ENCODE results near the gene MEGF11. TPM values are rescaled to one million over a fixed set of nuclear protein-coding genes. Genes with fewer than 3 reads are reported as not detected.

Gene MEGF11
- total RNA-seq, 1 experiment from 2014 or later: 0.09 TPM

DNA sequence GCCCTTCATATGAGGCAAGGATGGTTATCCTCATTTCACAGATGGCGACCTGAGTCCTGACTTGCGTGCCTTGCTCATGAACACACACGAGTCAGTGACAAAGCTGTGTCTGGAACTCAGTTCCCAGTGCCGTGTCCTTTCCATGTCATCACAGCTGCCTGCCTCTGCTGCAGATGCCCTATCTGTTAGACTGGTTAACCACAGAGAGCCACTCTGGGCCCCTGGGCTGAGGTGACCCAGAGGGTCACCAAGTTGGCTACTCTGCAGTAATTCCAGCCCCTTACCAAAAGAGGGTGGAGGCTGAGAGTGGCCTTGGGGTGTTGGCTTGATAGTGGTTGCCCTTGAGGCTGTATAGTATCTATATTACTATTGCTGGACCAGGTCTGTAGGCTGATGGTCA, 343.2 kb downstream of the MEGF11 start:
- Mint-ChIP-seq H3K36me3 (ENCODE audit: insufficient read depth, unreplicated experiment) (peaks cover 29% of the 10 kb centered on the region), H3K27ac (ENCODE audit: unreplicated experiment) (no peak overlapping the region), H3K9me3 (ENCODE audit: low read depth, unreplicated experiment) (no peaks in the 10 kb centered on the region), H3K4me3 (ENCODE audit: low read depth, unreplicated experiment) (no peak overlapping the region), H3K4me1 (ENCODE audit: low read depth, unreplicated experiment) (peaks cover 21% of the 10 kb centered on the region), H3K27me3 (ENCODE audit: unreplicated experiment) (no peaks in the 10 kb centered on the region)
- CTCF ChIA-PET: no interaction called here
- DNase-seq: no peak
- no TSS peak for BruUV-seq (replicated peaks)
- intact Hi-C loops (cut with micrococcal nuclease; ENCODE audit: unreplicated experiment): no loop called here
- TF ChIP-seq CTCF (IDR thresholded peaks at IDR 0.05; ENCODE audit: unreplicated experiment): no peak

DNA sequence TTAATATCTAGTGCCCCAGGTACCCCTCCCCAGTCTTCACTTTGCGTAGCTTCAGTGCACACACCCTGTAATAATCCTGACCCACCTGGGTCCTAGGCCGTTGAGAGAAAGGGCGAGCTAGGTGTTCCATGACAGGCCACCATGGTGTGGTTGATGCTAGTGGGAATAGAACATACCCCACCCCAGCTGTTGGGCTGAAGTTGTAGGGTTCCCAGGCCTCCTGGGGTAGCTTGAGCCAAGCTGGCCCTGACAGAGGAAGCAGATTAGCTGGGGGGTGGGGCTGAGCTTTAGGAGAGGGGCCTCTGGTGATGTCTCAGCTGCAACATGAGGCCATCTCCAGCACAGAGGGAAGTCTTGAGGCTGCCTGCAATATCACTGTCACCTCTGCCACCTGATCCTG, 343.7 kb downstream of the MEGF11 start:
- Mint-ChIP-seq H3K36me3 (ENCODE audit: insufficient read depth, unreplicated experiment) (peaks cover 30% of the 10 kb centered on the region), H3K9me3 (ENCODE audit: low read depth, unreplicated experiment) (no peaks in the 10 kb centered on the region), H3K27ac (ENCODE audit: unreplicated experiment) (no peak overlapping the region), H3K4me3 (ENCODE audit: low read depth, unreplicated experiment) (no peak overlapping the region), H3K4me1 (ENCODE audit: low read depth, unreplicated experiment) (peaks cover 21% of the 10 kb centered on the region), H3K27me3 (ENCODE audit: unreplicated experiment) (no peaks in the 10 kb centered on the region)
- no peak for TF ChIP-seq CTCF (IDR thresholded peaks at IDR 0.05; ENCODE audit: unreplicated experiment)
- CTCF ChIA-PET: no interaction called here
- intact Hi-C loops (cut with micrococcal nuclease; ENCODE audit: unreplicated experiment): loop anchor here (10.0 kb wide), 1 partner anchor 375 kb away; no protein-coding TSS in a partner anchor
- no TSS peak for BruUV-seq (replicated peaks)
- DNase-seq: no peak

- intact Hi-C loops (cut with micrococcal nuclease; ENCODE audit: unreplicated experiment): loop anchor here (10.0 kb wide), 1 partner anchor 376 kb away; no protein-coding TSS in a partner anchor
- Mint-ChIP-seq H3K27me3 (ENCODE audit: unreplicated experiment) (no peaks in the 10 kb centered on the region), H3K4me1 (ENCODE audit: low read depth, unreplicated experiment) (peaks cover 24% of the 10 kb centered on the region), H3K27ac (ENCODE audit: unreplicated experiment) (no peak overlapping the region), H3K36me3 (ENCODE audit: insufficient read depth, unreplicated experiment) (peaks cover 34% of the 10 kb centered on the region), H3K4me3 (ENCODE audit: low read depth, unreplicated experiment) (no peak overlapping the region), H3K9me3 (ENCODE audit: low read depth, unreplicated experiment) (no peaks in the 10 kb centered on the region)
- no peak for TF ChIP-seq CTCF (IDR thresholded peaks at IDR 0.05; ENCODE audit: unreplicated experiment)
- no TSS peak for BruUV-seq (replicated peaks)
- CTCF ChIA-PET: interaction anchor here (0.8 kb wide), 1 partner anchor 309 kb away, joined by 3 read pairs; no protein-coding TSS in a partner anchor
- no peak for DNase-seq
Measured at GRCh38 chr15:65908876-65909275, 344.7 kb downstream of the MEGF11 start.

- intact Hi-C loops (cut with micrococcal nuclease; ENCODE audit: unreplicated experiment): loop anchor here (10.0 kb wide), 1 partner anchor 377 kb away; no protein-coding TSS in a partner anchor
- TF ChIP-seq CTCF (IDR thresholded peaks at IDR 0.05; ENCODE audit: unreplicated experiment): no peak
- Mint-ChIP-seq H3K27ac (ENCODE audit: unreplicated experiment) (no peak overlapping the region), H3K27me3 (ENCODE audit: unreplicated experiment) (no peaks in the 10 kb centered on the region), H3K36me3 (ENCODE audit: insufficient read depth, unreplicated experiment) (peaks cover 45% of the 10 kb centered on the region), H3K9me3 (ENCODE audit: low read depth, unreplicated experiment) (no peaks in the 10 kb centered on the region), H3K4me1 (ENCODE audit: low read depth, unreplicated experiment) (peaks cover 36% of the 10 kb centered on the region), H3K4me3 (ENCODE audit: low read depth, unreplicated experiment) (no peak overlapping the region)
- CTCF ChIA-PET: no interaction called here
- DNase-seq: no peak
- no TSS peak for BruUV-seq (replicated peaks)
Measured at GRCh38 chr15:65907661-65908060, 345.9 kb downstream of the MEGF11 start.
